Smooth muscle cell (in vitro differentiated cells): ENCODE results near the gene RAP1B. TPM values are rescaled to one million over a fixed set of nuclear protein-coding genes. Genes with fewer than 3 reads are reported as not detected.
A peak's percentile ranks its signal among the peaks of the same experiment; 100 is the strongest.

ENCODE experiments used
- DNase-seq: peaks from one replicate; lab custom pipeline; 2025; ENCODE audit not compliant: unreplicated experiment; lab: John Stamatoyannopoulos, UW
- H2AFZ ChIP-seq: fragments of 200-600 bp; sonication (generic); 2 replicates; pipeline ENCODE4 v1.6.0; 2016; ENCODE audit warnings: antibody characterized with exemption, low read depth, mild to moderate bottlenecking
- H3F3A ChIP-seq: fragments of 200-600 bp; sonication (generic); 2 replicates; pipeline ENCODE4 v1.6.0; 2017; ENCODE audit warnings: antibody characterized with exemption, low read depth
- H3K27ac ChIP-seq: fragments of 200-600 bp; sonication (generic); 2 replicates; pipeline ENCODE4 v1.5.1; 2016; ENCODE audit warnings: low read depth, mild to moderate bottlenecking
- H3K27me3 ChIP-seq: fragments of 200-600 bp; sonication (generic); 2 replicates; pipeline ENCODE4 v1.6.1; 2016; ENCODE audit warnings: low read depth, mild to moderate bottlenecking
- H3K36me3 ChIP-seq: fragments of 200-600 bp; sonication (generic); 2 replicates; pipeline ENCODE4 v1.5.1; 2016; ENCODE audit warnings: low read depth
- H3K4me1 ChIP-seq: fragments of 200-600 bp; sonication (generic); 2 replicates; pipeline ENCODE4 v1.5.1; 2016; ENCODE audit warnings: low read depth
- H3K4me2 ChIP-seq: fragments of 200-600 bp; sonication (generic); 2 replicates; pipeline ENCODE4 v1.6.0; 2016; ENCODE audit warnings: mild to moderate bottlenecking
- H3K4me3 ChIP-seq: fragments of 200-600 bp; sonication (generic); 2 replicates; pipeline ENCODE4 v1.5.1; 2016; ENCODE audit warnings: mild to moderate bottlenecking
- H3K79me2 ChIP-seq: fragments of 200-600 bp; sonication (generic); 2 replicates; pipeline ENCODE4 v1.6.0; 2016; ENCODE audit warnings: low read depth, mild to moderate bottlenecking
- H3K9ac ChIP-seq: fragments of 200-600 bp; sonication (generic); 2 replicates; pipeline ENCODE4 v1.6.0; 2016; ENCODE audit warnings: low read depth
- H3K9me3 ChIP-seq: fragments of 200-600 bp; sonication (generic); replicated peaks from 2 replicates; pipeline ENCODE4 v1.5.1; 2016; ENCODE audit warnings: low read depth
- H4K20me1 ChIP-seq: fragments of 200-600 bp; sonication (generic); 2 replicates; pipeline ENCODE4 v1.6.0; 2016; ENCODE audit warnings: low read depth
- CTCF ChIP-seq: fragments of 200-600 bp; sonication (generic); IDR thresholded peaks from 2 replicates; pipeline ENCODE4 v1.5.1; 2017; ENCODE audit warnings: borderline replicate concordance, mild to moderate bottlenecking, antibody characterized with exemption; ENCODE audit not compliant: insufficient read depth, poor library complexity, severe bottlenecking
- WGBS: methylation state at CpG from one replicate; pipeline ENCODE4 v1.1.7; 2016; ENCODE audit warnings: low lambda C conversion rate; 5-methylcytosine and 5-hydroxymethylcytosine counted together
- polyA plus RNA-seq: library from polyadenylated mRNA; unstranded; fragments of >200 nt; fragmentation: Nextera tagmentation; extraction: Ambion mirVana; gene quantifications from 2 replicates; pipeline ENCODE4 v1.2.1, GENCODE V29; 2016
- small RNA-seq: library from RNA; depleted of rRNA; stranded (forward); fragments of <200 nt; gene quantifications from one replicate; pipeline ENCODE3, GENCODE V24; 2014
- total RNA-seq: library from RNA; depleted of rRNA; stranded (reverse); fragments of >200 nt; gene quantifications from 2 replicates; pipeline ENCODE4 v1.2.3, GENCODE V29; 2014

RAP1B gene
- total and polyA plus RNA-seq, 2 experiments from 2014 or later: 236 to 275 TPM

GRCh38 chr12:68699486-68699885 is 88.8 kb downstream of the RAP1B start:
- no peak for DNase-seq
- Histone ChIP-seq H3K9ac (no peak overlapping the region), H3F3A (no peaks in the 10 kb centered on the region), H3K4me3 (no peak overlapping the region), H3K27me3 (no peaks in the 10 kb centered on the region), H3K36me3 (peaks cover 17% of the 10 kb centered on the region), H3K79me2 (no peaks in the 10 kb centered on the region), H3K9me3 (no peaks in the 10 kb centered on the region), H3K4me2 (no peak overlapping the region), H3K27ac (no peak overlapping the region), H4K20me1 (no peaks in the 10 kb centered on the region), H2AFZ (no peak overlapping the region), H3K4me1 (no peaks in the 10 kb centered on the region)
- TF ChIP-seq CTCF: no peak
- WGBS: 82% methylated on average over 1 of the region's 1 CpG

Small RNA genes lying within 50 kb of the gene (small RNA-seq; reads per million reads assigned to genes)
- gene RF00017 (not detected), gene SNORA70G (0.50 reads per million, percentile 17 among the genes with 10 or more reads in this experiment)

Other genes with a start within 250 kb of the RAP1B start
- gene NUP107, start 76.1 kb downstream of the RAP1B start, total RNA-seq: 51.1 and 65.3 TPM in 2 replicates
- gene NUP107, start 76.1 kb downstream of the RAP1B start, polyA plus RNA-seq: 29.1 and 39.9 TPM in 2 replicates
- 1.1 and 18.8 TPM in 2 replicates for gene SLC35E3, start 135.3 kb downstream of the RAP1B start, total RNA-seq
- 8.9 and 10.1 TPM in 2 replicates for gene SLC35E3, start 135.3 kb downstream of the RAP1B start, polyA plus RNA-seq
- 189 and 278 TPM in 2 replicates for gene MDM2, start 197.3 kb downstream of the RAP1B start, total RNA-seq
- 43.4 and 80.2 TPM in 2 replicates for gene MDM2, start 197.3 kb downstream of the RAP1B start, polyA plus RNA-seq